DOHH2 (cell line): Measurements from ENCODE around the gene UBE2K.

Experiments used
- H3F3A ChIP-seq: fragments of 200-600 bp; sonication (generic), shearing (Covaris generic); 2 replicates; pipeline ENCODE4 v1.6.0; 2016; ENCODE audit warnings: antibody characterized with exemption, mild to moderate bottlenecking; ENCODE audit not compliant: control insufficient read depth, insufficient read depth
- H3K27ac ChIP-seq: fragments of 200-600 bp; sonication (generic); 2 replicates; pipeline ENCODE4 v1.5.1; 2014; ENCODE audit warnings: low read depth, mild to moderate bottlenecking, low read length, moderate library complexity
- H3K27me3 ChIP-seq: fragments of 200-600 bp; sonication (generic); 2 replicates; pipeline ENCODE4 v1.6.1; 2014; ENCODE audit warnings: mild to moderate bottlenecking, low read length, mixed read lengths; ENCODE audit not compliant: control insufficient read depth
- H3K36me3 ChIP-seq: fragments of 200-600 bp; sonication (generic); 2 replicates; pipeline ENCODE4 v1.6.1; 2014; ENCODE audit warnings: mild to moderate bottlenecking, low read length, moderate library complexity, mixed read lengths; ENCODE audit not compliant: control insufficient read depth
- H3K4me1 ChIP-seq: fragments of 200-600 bp; sonication (generic); 2 replicates; pipeline ENCODE4 v1.6.1; 2014; ENCODE audit warnings: mild to moderate bottlenecking, low read length, mixed read lengths; ENCODE audit not compliant: control insufficient read depth
- H3K4me2 ChIP-seq: fragments of 200-600 bp; sonication (generic); 2 replicates; pipeline ENCODE4 v1.6.0; 2014; ENCODE audit warnings: mild to moderate bottlenecking, low read length, moderate library complexity
- H3K4me3 ChIP-seq: fragments of 200-600 bp; sonication (generic); 2 replicates; pipeline ENCODE4 v1.5.1; 2014; ENCODE audit warnings: mild to moderate bottlenecking, low read length, mixed read lengths
- H3K79me2 ChIP-seq: fragments of 200-600 bp; sonication (generic); 2 replicates; pipeline ENCODE4 v1.6.1; 2014; ENCODE audit warnings: mild to moderate bottlenecking, low read length, mixed read lengths; ENCODE audit not compliant: control insufficient read depth
- H3K9me2 ChIP-seq: fragments of 200-600 bp; sonication (generic); replicated peaks from 2 replicates; pipeline ENCODE4 v1.6.1; 2014; ENCODE audit warnings: mild to moderate bottlenecking, low read length, mixed read lengths; ENCODE audit not compliant: control insufficient read depth
- H3K9me3 ChIP-seq: fragments of 200-600 bp; sonication (generic); 2 replicates; pipeline ENCODE4 v1.6.1; 2014; ENCODE audit warnings: antibody characterized with exemption, low read length, mixed read lengths; ENCODE audit not compliant: control insufficient read depth, insufficient read depth
- H4K20me1 ChIP-seq: fragments of 200-600 bp; sonication (generic); 2 replicates; pipeline ENCODE4 v1.6.0; 2014; ENCODE audit warnings: low read depth, mild to moderate bottlenecking, antibody characterized with exemption, low read length, moderate library complexity; ENCODE audit not compliant: control insufficient read depth, insufficient read depth
- CTCF ChIP-seq: fragments of 200-600 bp; sonication (generic); IDR thresholded peaks from one replicate; pipeline ENCODE4 v1.5.1; 2014; ENCODE audit warnings: antibody characterized with exemption, mild to moderate bottlenecking, low read depth, low read length; ENCODE audit not compliant: poor library complexity, severe bottlenecking
- EZH2phosphoT487 ChIP-seq: fragments of 200-600 bp; sonication (generic); IDR thresholded peaks from 2 replicates; pipeline ENCODE4 v1.6.1; 2017; ENCODE audit warnings: borderline replicate concordance, mild to moderate bottlenecking, antibody characterized with exemption, low read length, moderate library complexity, mixed read lengths

The UBE2K gene

GRCh38 chr4:39756159-39756558 is 58.2 kb downstream of the UBE2K start:
- Histone ChIP-seq H3F3A (peaks cover 18% of the 10 kb centered on the region), H3K4me1 (peaks cover 39% of the 10 kb centered on the region), H3K79me2 (peaks cover 33% of the 10 kb centered on the region), H3K4me2 (no peak overlapping the region), H3K36me3 (peaks cover 70% of the 10 kb centered on the region), H3K4me3 (no peak overlapping the region), H3K27me3 (no peaks in the 10 kb centered on the region), H3K9me3 (no peaks in the 10 kb centered on the region), H4K20me1 (no peaks in the 10 kb centered on the region), H3K27ac (no peak overlapping the region), H3K9me2 (no peaks in the 10 kb centered on the region)
- TF ChIP-seq EZH2phosphoT487, result no peak
- no peak for TF ChIP-seq CTCF

DNA sequence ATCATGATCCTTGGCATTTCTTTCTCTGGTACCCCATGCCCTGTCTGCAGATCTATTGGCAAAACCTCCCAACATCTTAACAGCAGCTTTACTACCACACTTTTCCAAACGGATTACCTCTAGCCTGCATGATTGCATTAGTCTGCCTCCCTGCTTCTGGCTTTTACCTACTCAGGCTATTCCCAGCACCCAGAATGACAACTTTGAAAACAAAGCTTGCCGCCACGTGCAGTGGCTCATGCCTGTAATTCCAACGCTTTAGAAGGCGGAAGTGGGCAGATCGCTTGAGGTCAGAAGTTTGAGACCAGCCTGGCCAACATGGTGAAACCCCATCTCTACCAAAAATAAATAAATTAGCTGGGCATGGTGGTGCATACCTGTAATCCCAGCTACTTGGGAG is 60.2 kb downstream of the UBE2K start:
- Histone ChIP-seq H3K79me2 (peaks cover 32% of the 10 kb centered on the region), H3K4me3 (no peak overlapping the region), H3K4me1 (peaks cover 42% of the 10 kb centered on the region), H3K27ac (no peak overlapping the region), H3K9me3 (no peaks in the 10 kb centered on the region), H3K27me3 (no peaks in the 10 kb centered on the region), H3K36me3 (peaks cover 71% of the 10 kb centered on the region), H3K4me2 (no peak overlapping the region), H4K20me1 (no peaks in the 10 kb centered on the region), H3K9me2 (no peaks in the 10 kb centered on the region), H3F3A (peaks cover 12% of the 10 kb centered on the region)
- TF ChIP-seq CTCF, result no peak
- TF ChIP-seq EZH2phosphoT487, result no peak

DNA sequence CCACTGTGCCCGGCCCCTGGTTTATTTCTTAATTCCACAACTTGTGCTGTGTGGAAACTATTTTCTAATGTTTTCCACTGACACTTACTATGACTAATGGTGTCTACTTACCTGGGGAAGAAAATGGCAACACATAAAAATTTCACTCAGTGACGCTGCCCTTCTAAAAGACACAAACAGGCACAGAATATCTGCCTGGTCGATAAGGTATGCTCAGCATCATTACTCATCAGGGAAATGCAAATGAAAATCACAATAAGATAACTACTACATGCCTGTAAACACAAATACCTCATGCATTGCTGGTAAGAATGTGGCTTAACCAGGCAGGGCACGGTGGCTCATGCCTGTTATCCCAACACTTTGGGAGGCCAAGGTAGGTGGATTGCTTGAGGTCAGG is 61.6 kb downstream of the UBE2K start:
- H3K4me3 ChIP-seq, result no peak overlapping the region
- peaks cover 19% of the 10 kb centered on the region for H3K79me2 ChIP-seq
- H3K27ac ChIP-seq, result no peak overlapping the region
- H3K9me3 ChIP-seq, result no peaks in the 10 kb centered on the region
- no peaks in the 10 kb centered on the region for H3K9me2 ChIP-seq
- peaks cover 5% of the 10 kb centered on the region for H3F3A ChIP-seq
- no peaks in the 10 kb centered on the region for H4K20me1 ChIP-seq
- H3K27me3 ChIP-seq, result no peaks in the 10 kb centered on the region
- peaks cover 42% of the 10 kb centered on the region for H3K4me1 ChIP-seq
- peaks cover 63% of the 10 kb centered on the region for H3K36me3 ChIP-seq
- TF ChIP-seq EZH2phosphoT487 (no peak), CTCF (no peak)
- H3K4me2 ChIP-seq, result no peak overlapping the region
